ENCODE data around the gene BCR. TPM values are rescaled to one million over a fixed set of nuclear protein-coding genes. Genes with fewer than 3 reads are reported as not detected.

Gene BCR
- total and polyA plus RNA-seq, 2 of the 13 experiments (the other 11 are each of a cell fraction or from before 2014, with no cell fraction given) = 19.9 to 33.6 TPM

- BruUV-seq (replicated peaks) = no TSS peak
- CTCF ChIA-PET (ENCODE audit: low intra/inter-chr PET ratio, low total read pairs) = no interaction called here
Observed at GRCh38 chr22:23272371-23272770, 92.1 kb downstream of the BCR start.

More at GRCh38 chr22:23272371-23272770, 92.1 kb downstream of the BCR start:
- intact Hi-C loops (cut with micrococcal nuclease; ENCODE audit: unreplicated experiment) (no loop called here), in situ Hi-C loops (cut with HindIII; ENCODE audit: extremely low pct_ligation_motif_present, low pct_unique_long_range_greater_than_20kb) (no loop called here)
- H3K36me3 ChIP-seq (replicated peaks in 1 of 2; ENCODE audit: control insufficient read depth in 1 of 2, insufficient read depth in 2 of 2, low read length in 2 of 2) = peaks cover 24 to 86% of the 10 kb centered on the region in 2 experiments
- TF ChIP-seq ZNF883 (CRISPR knock-in tag; IDR thresholded peaks at IDR 0.05; ENCODE audit: not compliant biosample characterization) (no peak), ZFP36 (IDR thresholded peaks at IDR 0.05; ENCODE audit: borderline replicate concordance, low read depth, low read length, partially characterized antibody) (no peak), IKZF4 (CRISPR knock-in tag; IDR thresholded peaks at IDR 0.05; ENCODE audit: borderline replicate concordance, low read depth, not compliant biosample characterization) (no peak), ATF7-NPFF (CRISPR knock-in tag; IDR thresholded peaks at IDR 0.05; ENCODE audit: low read depth) (no peak), PHF21A (CRISPR knock-in tag; IDR thresholded peaks at IDR 0.05) (no peak), MXD4 (CRISPR knock-in tag; IDR thresholded peaks at IDR 0.05) (no peak), FOXC1 (CRISPR knock-in tag; IDR thresholded peaks at IDR 0.05; ENCODE audit: borderline replicate concordance) (no peak), ZNF256 (CRISPR knock-in tag; conservative IDR thresholded peaks at IDR 0.05) (no peak), ZNF564 (CRISPR knock-in tag; IDR thresholded peaks at IDR 0.05) (no peak), NFKBIZ (CRISPR knock-in tag; IDR thresholded peaks at IDR 0.05) (no peak), HOXA9 (CRISPR knock-in tag; IDR thresholded peaks at IDR 0.05; ENCODE audit: borderline replicate concordance) (no peak), ZNF329 (CRISPR knock-in tag; IDR thresholded peaks at IDR 0.05; ENCODE audit: low read depth) (no peak), PAWR (CRISPR knock-in tag; IDR thresholded peaks at IDR 0.05; ENCODE audit: borderline replicate concordance) (no peak), ZNF121 (CRISPR knock-in tag; IDR thresholded peaks at IDR 0.05) (no peak), MED8 (CRISPR knock-in tag; IDR thresholded peaks at IDR 0.05; ENCODE audit: insufficient replicate concordance) (no peak), KMT2B (CRISPR knock-in tag; IDR thresholded peaks at IDR 0.05) (no peak), RBFOX2 (IDR thresholded peaks at IDR 0.05; ENCODE audit: low read depth, low read length) (no peak), ZNF232 (CRISPR knock-in tag; IDR thresholded peaks at IDR 0.05; ENCODE audit: borderline replicate concordance) (no peak)
- TF ChIP-seq, protein P1, sequence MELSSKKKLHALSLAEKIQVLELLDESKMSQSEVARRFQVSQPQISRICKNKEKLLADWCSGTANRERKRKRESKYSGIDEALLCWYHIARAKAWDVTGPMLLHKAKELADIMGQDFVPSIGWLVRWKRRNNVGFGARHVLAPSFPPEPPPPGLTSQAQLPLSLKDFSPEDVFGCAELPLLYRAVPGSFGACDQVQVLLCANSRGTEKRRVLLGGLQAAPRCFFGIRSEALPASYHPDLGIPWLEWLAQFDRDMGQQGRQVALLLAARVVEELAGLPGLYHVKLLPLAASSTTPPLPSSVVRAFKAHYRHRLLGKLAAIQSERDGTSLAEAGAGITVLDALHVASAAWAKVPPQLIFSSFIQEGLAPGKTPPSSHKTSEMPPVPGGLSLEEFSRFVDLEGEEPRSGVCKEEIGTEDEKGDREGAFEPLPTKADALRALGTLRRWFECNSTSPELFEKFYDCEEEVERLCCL (CRISPR knock-in tag; IDR thresholded peaks at IDR 0.05; ENCODE audit: borderline replicate concordance) = no peak
- TF ChIP-seq, protein P2, sequence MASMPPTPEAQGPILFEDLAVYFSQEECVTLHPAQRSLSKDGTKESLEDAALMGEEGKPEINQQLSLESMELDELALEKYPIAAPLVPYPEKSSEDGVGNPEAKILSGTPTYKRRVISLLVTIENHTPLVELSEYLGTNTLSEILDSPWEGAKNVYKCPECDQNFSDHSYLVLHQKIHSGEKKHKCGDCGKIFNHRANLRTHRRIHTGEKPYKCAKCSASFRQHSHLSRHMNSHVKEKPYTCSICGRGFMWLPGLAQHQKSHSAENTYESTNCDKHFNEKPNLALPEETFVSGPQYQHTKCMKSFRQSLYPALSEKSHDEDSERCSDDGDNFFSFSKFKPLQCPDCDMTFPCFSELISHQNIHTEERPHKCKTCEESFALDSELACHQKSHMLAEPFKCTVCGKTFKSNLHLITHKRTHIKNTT (CRISPR knock-in tag; IDR thresholded peaks at IDR 0.05) = no peak
- H4K20me1 ChIP-seq (ENCODE audit: insufficient read depth, low read length) = no peaks in the 10 kb centered on the region
- H3K4me1 ChIP-seq (ENCODE audit: insufficient read depth, low read length) = 0 out of 2 replicates have a peak, but pooled peaks cover 11% of the 10 kb centered on the region
- ATAC-seq (no peak), DNase-seq (ENCODE audit: low spot score) (no peak), FAIRE-seq (no peak)
- no peaks in the 10 kb centered on the region for H3K9me3 ChIP-seq (ENCODE audit: low read length)
- H2AFZ ChIP-seq (ENCODE audit: low read length) = no peak overlapping the region
- H3K4me3 ChIP-seq (replicated peaks in 1 of 3; ENCODE audit: insufficient read depth in 1 of 3, low read depth in 2 of 3, low read length in 3 of 3) = no peak overlapping the region
- H3K27me3 ChIP-seq (ENCODE audit: control insufficient read depth in 1 of 2, insufficient read depth in 2 of 2, low read length in 2 of 2) = no peaks in the 10 kb centered on the region
- H3K4me2 ChIP-seq (ENCODE audit: low read depth, low read length) = no peak overlapping the region
- H3K79me2 ChIP-seq (ENCODE audit: insufficient read depth, low read length) = no peaks in the 10 kb centered on the region
- no peak overlapping the region for H3K9ac ChIP-seq (ENCODE audit: insufficient read depth, low read depth, low read length)
- H3K27ac ChIP-seq (ENCODE audit: extremely low read length, insufficient read depth, low read length) = no peak overlapping the region
- POLR2A ChIA-PET = no interaction called here
- no CpG with 5 or more reads among the region's 8 CpGs for WGBS (ENCODE audit: low lambda C conversion rate)
